Fibroblast of the aortic adventitia (primary cell): ENCODE data around the gene CDH12. TPM values are rescaled to one million over a fixed set of nuclear protein-coding genes. Genes with fewer than 3 reads are reported as not detected.

Source experiments
- DNase-seq: peaks from one replicate; pipeline ENCODE4 v3.0.0-alpha.2; 2010; ENCODE audit warnings: low read depth
- H3K4me3 ChIP-seq: 2 replicates; pipeline ENCODE4 v1.5.1; 2011; ENCODE audit warnings: low read depth, mild to moderate bottlenecking, control low read depth, low read length, moderate library complexity
- total RNA-seq: library from RNA; depleted of rRNA; stranded (reverse); fragments of >200 nt; gene quantifications from 2 replicates; pipeline ENCODE4 v1.2.3, GENCODE V29; 2012; ENCODE audit warnings: low replicate concordance
- TF ChIP-seq, protein P1 (sequence below): IDR thresholded peaks from 2 replicates; pipeline ENCODE4 v1.5.1; 2011; ENCODE audit warnings: mild to moderate bottlenecking, low read length, control low read depth, inconsistent platforms; ENCODE audit not compliant: insufficient read depth

Gene CDH12
- total RNA-seq, 1 donor, result 0.09 TPM

DNA sequence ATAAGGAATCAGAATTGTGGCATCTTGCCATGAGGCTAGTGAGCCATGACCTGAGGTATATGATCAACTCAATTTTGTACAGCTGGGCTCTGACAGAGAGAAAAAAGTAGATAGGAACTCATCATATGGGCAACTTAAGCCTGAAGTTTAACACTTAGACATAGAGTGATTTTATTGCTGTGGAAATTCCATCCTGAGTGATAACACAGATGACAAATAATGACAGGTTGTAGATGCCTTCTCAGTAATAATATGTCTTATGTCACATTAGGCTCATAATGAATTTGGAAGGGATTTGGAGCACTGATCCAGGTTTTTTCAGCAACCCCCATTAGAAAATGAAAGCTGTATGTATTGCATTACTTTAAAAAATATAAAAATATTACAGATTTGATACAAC, 744.6 kb downstream of the CDH12 start:
- H3K4me3 ChIP-seq, result no peak overlapping the region
- TF ChIP-seq, protein P1, sequence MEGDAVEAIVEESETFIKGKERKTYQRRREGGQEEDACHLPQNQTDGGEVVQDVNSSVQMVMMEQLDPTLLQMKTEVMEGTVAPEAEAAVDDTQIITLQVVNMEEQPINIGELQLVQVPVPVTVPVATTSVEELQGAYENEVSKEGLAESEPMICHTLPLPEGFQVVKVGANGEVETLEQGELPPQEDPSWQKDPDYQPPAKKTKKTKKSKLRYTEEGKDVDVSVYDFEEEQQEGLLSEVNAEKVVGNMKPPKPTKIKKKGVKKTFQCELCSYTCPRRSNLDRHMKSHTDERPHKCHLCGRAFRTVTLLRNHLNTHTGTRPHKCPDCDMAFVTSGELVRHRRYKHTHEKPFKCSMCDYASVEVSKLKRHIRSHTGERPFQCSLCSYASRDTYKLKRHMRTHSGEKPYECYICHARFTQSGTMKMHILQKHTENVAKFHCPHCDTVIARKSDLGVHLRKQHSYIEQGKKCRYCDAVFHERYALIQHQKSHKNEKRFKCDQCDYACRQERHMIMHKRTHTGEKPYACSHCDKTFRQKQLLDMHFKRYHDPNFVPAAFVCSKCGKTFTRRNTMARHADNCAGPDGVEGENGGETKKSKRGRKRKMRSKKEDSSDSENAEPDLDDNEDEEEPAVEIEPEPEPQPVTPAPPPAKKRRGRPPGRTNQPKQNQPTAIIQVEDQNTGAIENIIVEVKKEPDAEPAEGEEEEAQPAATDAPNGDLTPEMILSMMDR, result no peak
- DNase-seq, result no peak

DNA sequence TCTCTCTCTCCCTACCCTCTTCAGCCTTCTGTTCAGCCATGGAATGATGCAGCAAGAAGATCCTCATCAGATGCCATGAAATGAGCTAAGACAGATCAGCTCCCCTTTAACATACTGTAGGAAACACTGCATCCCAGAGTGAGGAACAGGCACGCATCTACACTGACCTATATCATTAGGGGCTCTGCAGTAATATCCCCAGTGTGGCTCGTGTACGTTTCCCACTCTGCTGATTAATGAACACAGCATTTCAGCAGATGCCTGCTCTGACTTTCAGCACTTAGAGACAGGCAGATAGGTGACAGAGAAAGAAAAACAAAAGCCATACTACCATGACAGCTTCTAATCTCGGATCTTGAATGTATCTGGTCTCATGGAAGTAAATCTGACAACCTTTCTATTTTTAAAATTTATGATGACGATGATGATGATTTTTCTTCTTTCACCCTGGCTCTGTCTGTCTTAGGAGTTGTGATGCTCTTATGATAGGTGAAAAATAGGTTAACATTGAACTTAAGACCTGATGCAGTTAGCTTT, 750.3 kb downstream of the CDH12 start:
- H3K4me3 ChIP-seq, result no peak overlapping the region
- TF ChIP-seq, protein P1, result no peak
- no peak for DNase-seq

DNA sequence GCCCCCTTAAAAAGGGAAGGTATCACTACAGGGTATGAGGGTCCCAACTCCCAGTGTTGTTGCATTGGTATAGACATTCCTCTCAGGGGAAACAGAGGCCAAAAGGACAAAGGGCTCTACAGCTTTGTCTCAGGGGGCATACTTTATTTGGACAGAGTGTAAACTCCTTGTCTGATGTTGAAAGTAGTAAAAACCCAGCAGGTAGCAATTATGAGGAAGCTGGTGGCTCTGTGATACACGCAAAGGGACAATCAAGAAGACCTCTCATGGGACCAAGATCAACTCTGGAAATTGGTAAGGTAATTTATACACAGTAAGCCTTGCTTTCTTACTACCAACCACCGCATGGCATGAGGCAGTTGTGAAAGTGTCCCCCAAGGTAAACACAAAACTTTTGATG, 764.6 kb downstream of the CDH12 start:
- H3K4me3 ChIP-seq, result no peak overlapping the region
- DNase-seq, result no peak
- TF ChIP-seq, protein P1, result no peak

DNA sequence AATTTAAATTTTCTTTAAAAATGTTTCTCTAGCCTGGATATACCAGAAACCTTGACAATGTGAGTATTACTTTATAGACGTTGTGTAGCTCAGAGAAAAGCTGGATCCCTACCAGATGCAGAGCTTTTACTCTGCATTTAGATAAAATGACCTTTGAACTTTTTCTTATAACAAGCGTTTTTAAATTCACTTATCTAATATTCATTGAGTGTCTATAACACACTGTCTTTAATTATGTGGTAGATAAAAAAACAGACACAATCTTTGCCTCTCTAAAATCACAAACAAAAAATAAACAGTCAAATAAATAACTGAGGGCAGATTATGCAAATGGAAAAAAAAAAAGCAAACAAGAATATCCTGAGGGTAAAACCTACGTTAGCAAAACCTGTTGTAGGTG, 773.6 kb downstream of the CDH12 start:
- no peak overlapping the region for H3K4me3 ChIP-seq
- DNase-seq, result no peak
- TF ChIP-seq, protein P1, result no peak

DNA sequence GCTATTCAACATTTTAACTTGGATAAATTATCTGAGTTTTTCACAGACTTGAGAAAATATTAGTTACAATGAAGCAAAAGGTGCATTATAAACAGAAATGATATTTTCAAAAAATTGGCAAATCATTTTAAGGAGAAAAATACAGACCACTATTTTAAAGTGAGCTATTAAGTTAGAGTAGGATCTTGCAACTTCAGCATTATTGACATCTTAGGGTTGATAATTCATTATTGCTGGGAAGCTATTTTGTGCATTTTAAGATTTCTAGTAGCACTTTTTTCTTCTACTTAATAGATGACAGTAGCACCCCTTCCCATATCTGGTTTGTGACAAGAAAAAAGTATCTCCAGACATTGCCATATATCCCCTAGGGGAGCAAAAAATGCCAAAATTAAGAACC, 774.1 kb downstream of the CDH12 start:
- no peak overlapping the region for H3K4me3 ChIP-seq
- no peak for DNase-seq
- TF ChIP-seq, protein P1, result no peak

DNA sequence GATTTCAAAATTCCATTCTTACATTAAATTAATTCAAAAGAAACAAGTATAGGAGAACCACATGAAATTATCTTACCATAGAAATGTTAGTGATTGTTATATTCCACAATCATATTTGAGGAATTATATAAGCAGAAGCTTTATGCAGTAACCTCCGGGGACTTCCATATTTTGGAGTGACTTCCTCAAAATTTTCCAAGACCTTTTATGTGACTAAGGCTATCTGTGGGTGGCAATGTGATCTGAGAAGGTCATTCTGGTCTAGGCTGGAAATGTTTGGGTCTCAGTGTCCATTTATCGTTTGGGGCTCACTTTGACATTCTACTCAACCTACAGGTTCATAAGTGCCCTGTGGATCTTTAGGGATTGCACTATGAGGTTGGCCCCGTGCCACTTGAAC, 776.6 kb downstream of the CDH12 start:
- TF ChIP-seq, protein P1, result no peak
- no peak for DNase-seq
- no peak overlapping the region for H3K4me3 ChIP-seq

DNA sequence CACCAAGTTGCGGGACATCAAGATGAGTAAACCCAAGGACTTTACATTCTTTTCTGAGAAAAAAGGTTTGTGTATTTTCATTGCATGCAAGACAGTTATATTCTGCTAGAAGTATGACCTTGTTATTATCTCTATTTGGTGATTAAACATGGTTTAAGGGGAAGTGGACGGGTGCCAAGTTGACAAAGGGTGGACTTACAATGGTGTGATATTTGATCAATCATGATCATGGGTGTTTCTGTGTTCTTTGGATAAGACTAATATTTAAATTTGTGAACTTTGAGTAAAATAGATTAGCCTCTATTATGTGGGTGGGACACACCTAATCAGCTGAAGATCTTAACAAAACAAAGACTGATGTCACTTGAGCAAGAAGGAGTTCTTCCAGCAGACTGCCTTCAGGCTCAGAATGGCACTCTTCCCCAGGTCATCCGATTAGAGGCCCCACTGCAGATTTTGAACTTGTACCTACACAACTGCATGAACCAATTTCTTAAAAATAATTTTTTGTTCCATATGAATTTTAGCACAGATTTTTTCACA, 782.9 kb downstream of the CDH12 start:
- TF ChIP-seq, protein P1, result no peak
- H3K4me3 ChIP-seq, result no peak overlapping the region
- DNase-seq, result no peak
